Measurements from ENCODE around the gene SNTB2. TPM values are rescaled to one million over a fixed set of nuclear protein-coding genes. Genes with fewer than 3 reads are reported as not detected.

Gene SNTB2
- total and polyA plus RNA-seq, 10 donors: 1.9 to 48.5 (median 28.9) TPM

GRCh38 chr16:69166221-69166833, 20.6 kb upstream of the SNTB2 start:
- TF ChIP-seq POLR2AphosphoS5 (IDR thresholded peaks at IDR 0.05) (no peak), POLR2A (IDR thresholded peaks at IDR 0.05) (no peak), CTCF (IDR thresholded peaks at IDR 0.05 in 8 of 11, conservative IDR thresholded peaks at IDR 0.05 in 3 of 11) (no peak)
- Histone ChIP-seq H3K27ac (peak overlapping the region in 3 of 8 donors; percentile 11 to 33 (median 19)), H3K9me3 (no peaks in the 10 kb centered on the region), H3K4me3 (no peak overlapping the region), H3K36me3 (peaks cover 0 to 91% (median 53%) of the 10 kb centered on the region in 6 donors), H3K27me3 (replicated peaks in 1 of 7) (no peaks in the 10 kb centered on the region), H3K4me1 (peaks cover 7 to 29% (median 16%) of the 10 kb centered on the region in 6 donors)
- peak; percentile 51 for DNase-seq
- WGBS, 5 donors: 53 to 73% (median 63%) methylated on average over 8 of the region's 8 CpGs
- intact Hi-C loops (cut with DNase I; ENCODE audit: low total_unique reads): no loop called here

DNA sequence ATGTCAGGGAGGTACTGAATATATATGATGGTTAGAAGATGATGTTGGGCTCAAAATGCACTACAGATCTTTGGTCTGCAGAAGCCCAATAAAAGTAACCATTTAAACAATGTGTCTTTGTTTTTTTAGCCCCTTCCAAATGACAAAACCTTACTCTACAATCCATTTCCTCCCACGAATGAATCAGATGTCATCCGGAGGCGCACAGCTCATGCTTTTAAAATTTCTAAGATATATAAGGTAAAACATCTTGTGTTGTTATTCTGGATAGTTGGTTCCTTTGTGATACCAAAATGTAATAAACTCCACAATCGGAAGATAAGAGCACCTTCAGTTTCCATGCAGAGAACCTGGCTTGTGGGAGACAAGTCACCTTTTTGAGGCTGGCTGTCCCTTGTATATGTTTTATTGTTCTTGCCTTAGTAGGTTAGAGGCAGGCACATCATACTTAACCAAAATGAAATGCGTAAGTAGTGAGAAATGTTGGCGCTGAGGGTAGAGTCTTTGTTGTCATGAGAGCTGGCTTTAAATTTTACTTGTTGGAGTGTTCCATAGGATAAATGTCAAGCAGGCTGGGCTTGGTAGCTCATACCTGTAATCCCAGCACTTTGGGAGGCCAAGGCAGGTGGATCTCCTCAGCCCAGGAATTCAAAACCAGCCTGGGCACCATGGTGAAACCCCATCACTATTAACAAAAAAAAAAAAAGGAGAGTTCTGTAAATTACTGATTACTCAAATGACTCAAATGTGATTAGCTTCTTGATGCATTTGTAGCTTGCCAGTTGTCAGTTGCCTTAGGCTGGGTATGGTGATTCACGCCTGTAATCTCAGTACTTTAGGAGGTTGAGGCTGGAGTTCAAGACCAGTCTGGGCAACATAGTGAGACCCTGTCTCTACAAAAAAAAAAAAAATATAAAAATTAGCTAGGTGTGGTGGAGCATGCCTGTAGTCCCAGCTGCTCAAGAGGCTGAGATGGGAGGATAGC, 19.7 kb upstream of the SNTB2 start:
- DNase-seq: no peak
- Histone ChIP-seq H3K27me3 (replicated peaks in 1 of 7) (no peaks in the 10 kb centered on the region), H3K4me3 (no peak overlapping the region), H3K9me3 (no peaks in the 10 kb centered on the region), H3K4me1 (peaks cover 7 to 38% (median 23%) of the 10 kb centered on the region in 6 donors), H3K27ac (no peak overlapping the region), H3K36me3 (peaks cover 0 to 82% (median 47%) of the 10 kb centered on the region in 6 donors)
- TF ChIP-seq POLR2A (IDR thresholded peaks at IDR 0.05): no peak
- TF ChIP-seq CTCF (IDR thresholded peaks at IDR 0.05 in 8 of 11, conservative IDR thresholded peaks at IDR 0.05 in 3 of 11): no peak
- TF ChIP-seq POLR2AphosphoS5 (IDR thresholded peaks at IDR 0.05): no peak
- 85 to 94% (median 91%) methylated on average over 7 of the region's 7 CpGs for WGBS, 5 donors
- intact Hi-C loops (cut with DNase I; ENCODE audit: low total_unique reads): no loop called here

DNA sequence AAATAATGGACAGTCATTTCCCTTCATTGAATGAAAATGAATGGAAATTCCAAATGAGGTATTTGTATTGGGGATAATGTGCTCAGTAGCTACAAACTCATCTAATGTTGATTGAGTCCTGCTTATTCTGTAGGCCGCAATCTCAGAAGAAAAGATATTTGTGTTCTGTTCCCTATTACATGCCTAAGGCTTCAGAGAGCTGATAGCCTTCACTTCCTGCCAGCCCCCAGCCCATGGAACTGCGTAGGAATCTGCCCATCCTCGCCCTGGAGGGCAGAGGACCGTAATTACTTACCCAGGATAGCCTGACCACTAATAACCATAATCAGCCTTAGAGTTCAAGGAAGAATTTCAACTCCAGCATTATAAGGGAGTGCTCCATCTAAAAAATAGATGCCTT, 17.9 kb upstream of the SNTB2 start:
- no peak overlapping the region for H3K27ac ChIP-seq
- H3K4me3 ChIP-seq: no peak overlapping the region
- H3K4me1 ChIP-seq: peaks cover 7 to 54% (median 37%) of the 10 kb centered on the region in 6 donors
- H3K36me3 ChIP-seq: peaks cover 0 to 65% (median 36%) of the 10 kb centered on the region in 6 donors
- TF ChIP-seq POLR2A (IDR thresholded peaks at IDR 0.05) (no peak), CTCF (IDR thresholded peaks at IDR 0.05 in 8 of 11, conservative IDR thresholded peaks at IDR 0.05 in 3 of 11) (no peak), POLR2AphosphoS5 (IDR thresholded peaks at IDR 0.05) (no peak)
- intact Hi-C loops (cut with DNase I; ENCODE audit: low total_unique reads): no loop called here
- H3K9me3 ChIP-seq: no peaks in the 10 kb centered on the region
- no peak for DNase-seq
- H3K27me3 ChIP-seq (replicated peaks in 1 of 7): no peaks in the 10 kb centered on the region
- WGBS, 5 donors: 93 to 98% (median 96%) methylated on average over 4 of the region's 4 CpGs
